GM11168 (cell line): ENCODE data around the gene FGFR4.

Experiments
- in situ Hi-C: fragments of 300-500 bp; cut with MboI; formaldehyde crosslinking; loops from one replicate; pipeline ENCODE4 v1.12.0; 2022; ENCODE audit warnings: low sequenced_read_pairs; ENCODE audit not compliant: unreplicated experiment

FGFR4 gene

DNA sequence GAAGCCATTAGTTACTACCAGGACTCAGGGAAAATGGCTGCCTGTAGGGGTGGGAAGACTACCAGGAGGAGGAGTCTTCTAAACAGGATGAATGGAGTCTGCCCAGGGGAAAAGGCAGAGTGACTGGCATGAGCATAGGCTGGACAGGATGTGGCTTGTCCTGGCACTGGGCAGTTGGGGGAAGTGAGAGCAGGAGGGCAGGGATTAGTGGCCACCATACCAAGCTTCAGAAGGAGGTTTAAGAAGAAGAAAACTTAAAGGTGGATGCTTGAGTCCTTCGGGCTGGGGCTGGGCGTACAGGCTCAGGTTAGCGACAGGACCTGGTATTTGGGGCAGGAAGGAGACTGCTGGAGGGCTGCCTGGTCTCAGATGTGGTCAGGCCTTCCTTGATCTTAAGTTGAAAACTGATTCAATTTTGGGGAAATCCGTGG is 41.9 kb downstream of the FGFR4 start:
- in situ Hi-C loops, result no loop called here

DNA sequence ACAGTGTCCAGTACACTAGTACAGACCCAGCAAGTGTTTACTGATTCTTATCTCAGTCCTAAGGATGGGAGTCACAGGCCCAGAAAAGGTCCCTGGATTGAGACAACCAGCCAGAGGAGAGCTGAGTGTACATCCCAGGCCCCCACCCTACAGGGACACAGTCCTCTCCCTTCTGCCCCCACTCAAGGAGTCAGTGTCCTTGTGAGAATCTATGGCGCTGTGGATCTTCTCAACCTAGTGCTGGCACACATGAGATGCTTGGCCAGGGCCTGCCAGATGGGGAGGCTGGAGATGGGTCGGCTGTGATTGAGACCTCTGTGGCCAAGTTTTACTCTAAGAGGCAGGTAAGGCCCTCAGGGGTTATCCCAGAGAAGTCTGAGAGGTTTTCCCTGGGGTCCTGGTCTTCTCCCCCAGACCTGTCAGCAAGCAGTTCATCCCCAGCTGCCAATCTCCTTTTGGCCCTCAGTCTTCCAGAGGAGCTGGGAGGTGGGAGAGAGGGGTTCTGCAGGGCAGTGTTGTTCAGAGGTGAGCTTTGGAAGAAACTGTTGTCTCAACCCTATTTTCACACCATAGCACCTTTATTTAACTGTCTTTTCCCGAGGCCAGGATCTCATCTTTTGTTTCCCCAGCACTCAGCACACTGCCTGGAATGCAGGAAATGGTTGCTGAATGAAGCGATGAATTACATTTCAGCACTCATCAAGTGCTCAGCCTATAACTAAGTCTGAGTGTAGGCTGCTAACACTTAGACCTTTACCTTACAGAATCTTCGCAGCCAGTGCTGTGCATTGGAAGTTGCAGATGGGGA is 43.7 kb downstream of the FGFR4 start:
- in situ Hi-C loops, result no loop called here

DNA sequence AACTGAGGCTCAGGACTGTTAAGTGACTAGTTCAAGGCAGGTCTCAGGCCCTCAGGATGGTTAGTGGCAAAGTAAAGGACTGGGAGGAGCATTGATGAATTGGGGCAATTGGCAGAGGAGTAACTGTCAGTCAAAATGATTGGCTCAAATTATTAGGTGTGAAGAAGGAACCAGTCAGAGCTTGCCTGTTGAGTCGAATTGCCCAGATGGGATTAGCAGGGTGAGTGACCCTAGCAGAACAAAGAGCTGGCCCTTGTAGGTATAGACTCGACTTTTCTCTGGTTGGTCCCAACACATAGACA is 44.3 kb downstream of the FGFR4 start:
- in situ Hi-C loops, result no loop called here

DNA sequence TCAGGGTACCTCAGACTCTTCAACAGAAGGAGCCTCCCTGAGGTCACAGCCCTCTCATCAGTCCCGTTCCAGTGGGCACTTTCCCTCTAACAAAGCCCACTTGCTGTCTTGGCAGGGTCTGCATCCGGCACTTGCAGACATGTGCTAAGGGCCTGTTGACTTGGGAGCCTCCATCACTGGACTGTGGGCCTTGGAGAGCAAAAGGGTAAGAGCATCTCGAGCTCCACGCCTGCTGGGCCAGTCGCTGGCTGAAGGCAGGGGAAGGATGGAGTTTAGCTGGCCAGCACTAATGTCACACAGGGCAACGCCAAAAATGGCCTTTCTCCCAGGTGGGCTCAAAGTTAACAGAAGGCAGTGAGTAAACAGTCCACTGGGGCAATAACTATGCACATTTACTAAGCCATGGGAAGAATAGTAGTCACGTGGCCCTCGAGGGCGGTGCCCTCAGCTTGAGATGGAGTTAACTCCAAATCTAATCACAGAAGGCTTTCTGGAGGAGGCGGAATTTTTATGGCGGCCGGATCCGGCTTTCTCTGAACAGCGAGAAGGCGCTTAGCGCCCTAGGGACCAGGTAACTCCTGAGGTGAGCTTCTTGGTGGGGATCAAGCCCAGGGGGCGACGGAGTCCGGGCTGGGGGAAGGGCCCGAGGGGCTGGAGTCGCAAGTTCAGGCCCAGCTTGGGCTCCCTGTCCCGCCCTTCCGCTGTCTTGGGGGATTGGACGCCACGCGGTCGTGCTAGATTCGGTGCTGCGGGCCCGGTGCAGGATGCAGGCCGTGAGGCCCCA is 44.8 kb downstream of the FGFR4 start:
- in situ Hi-C loops, result no loop called here

- in situ Hi-C loops, result no loop called here
These were observed 45.7 kb downstream of the FGFR4 start for GRCh38 chr5:177132136-177133095.

- in situ Hi-C loops, result no loop called here
These were observed 46.6 kb downstream of the FGFR4 start, which contains the start of gene NSD1 for GRCh38 chr5:177133096-177133852. NSD1 (plus strand) TSS chr5:177133773; CDS start chr5:177135104, 1,331 bp downstream.

- in situ Hi-C loops, result no loop called here
These were observed 47.4 kb downstream of the FGFR4 start for GRCh38 chr5:177133853-177134696.

DNA sequence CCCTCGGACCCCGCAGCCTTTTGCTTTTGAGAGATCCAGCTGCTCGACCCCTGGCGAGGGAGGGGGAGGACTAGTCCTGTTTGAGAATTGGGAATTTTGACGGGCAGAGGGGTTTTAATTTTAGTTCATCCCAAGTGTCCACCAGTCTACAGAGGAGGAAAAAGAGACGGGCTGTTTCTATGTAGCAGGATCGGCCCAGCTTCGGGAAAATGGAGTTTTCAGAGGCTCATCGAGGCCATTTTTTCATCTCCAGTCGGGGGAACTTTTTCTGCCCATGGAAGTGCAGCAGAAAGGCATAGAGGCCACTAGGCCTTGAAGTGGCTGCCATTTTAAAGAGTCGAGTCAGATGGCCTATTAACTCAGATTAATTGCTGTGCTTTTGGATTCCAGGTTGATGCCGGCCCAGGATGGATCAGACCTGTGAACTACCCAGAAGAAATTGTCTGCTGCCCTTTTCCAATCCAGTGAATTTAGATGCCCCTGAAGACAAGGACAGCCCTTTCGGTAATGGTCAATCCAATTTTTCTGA is 48.0 kb downstream of the FGFR4 start:
- in situ Hi-C loops, result no loop called here

DNA sequence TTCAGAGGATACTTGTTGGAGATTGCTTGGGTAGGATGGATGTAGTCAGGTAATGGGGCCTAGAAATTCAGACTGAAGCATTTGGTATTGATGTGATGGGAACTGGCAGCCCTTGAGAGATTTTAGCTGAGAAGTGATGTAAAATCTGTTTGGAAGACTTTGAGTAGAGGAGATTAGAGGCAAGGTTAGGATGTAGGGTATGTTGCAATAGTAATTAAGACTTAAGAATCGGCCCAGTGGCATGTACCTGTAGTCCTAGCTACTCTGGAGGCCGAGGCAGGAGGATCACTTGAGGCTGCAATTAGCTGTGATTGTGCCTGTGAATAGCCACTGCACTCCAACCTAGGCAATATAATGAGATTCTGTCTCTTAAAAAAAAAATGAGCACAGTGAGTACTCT is 53.6 kb downstream of the FGFR4 start:
- in situ Hi-C loops, result no loop called here

GRCh38 chr5:177141496-177141895 is 54.8 kb downstream of the FGFR4 start:
- in situ Hi-C loops, result no loop called here

- in situ Hi-C loops, result no loop called here
These were observed 55.4 kb downstream of the FGFR4 start for GRCh38 chr5:177142098-177142611.

DNA sequence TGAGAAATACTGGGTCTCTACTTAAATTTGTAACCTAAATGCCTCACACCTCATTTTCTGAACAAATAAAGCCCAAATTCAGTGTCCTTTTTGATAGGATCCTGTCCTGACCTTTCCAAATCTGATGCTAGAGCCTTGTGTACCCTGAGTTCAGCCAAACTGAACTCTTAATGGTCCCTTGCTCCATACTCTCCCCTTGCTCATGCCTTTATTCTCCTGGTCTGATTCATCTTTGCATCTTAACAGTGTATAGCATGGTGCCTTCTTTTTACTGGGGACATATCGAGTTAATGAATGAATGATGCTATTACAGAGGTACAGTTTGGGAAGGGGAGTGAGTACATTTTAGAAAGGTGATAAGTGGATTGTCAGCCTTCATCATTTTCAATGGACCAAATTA is 56.1 kb downstream of the FGFR4 start:
- in situ Hi-C loops, result no loop called here

DNA sequence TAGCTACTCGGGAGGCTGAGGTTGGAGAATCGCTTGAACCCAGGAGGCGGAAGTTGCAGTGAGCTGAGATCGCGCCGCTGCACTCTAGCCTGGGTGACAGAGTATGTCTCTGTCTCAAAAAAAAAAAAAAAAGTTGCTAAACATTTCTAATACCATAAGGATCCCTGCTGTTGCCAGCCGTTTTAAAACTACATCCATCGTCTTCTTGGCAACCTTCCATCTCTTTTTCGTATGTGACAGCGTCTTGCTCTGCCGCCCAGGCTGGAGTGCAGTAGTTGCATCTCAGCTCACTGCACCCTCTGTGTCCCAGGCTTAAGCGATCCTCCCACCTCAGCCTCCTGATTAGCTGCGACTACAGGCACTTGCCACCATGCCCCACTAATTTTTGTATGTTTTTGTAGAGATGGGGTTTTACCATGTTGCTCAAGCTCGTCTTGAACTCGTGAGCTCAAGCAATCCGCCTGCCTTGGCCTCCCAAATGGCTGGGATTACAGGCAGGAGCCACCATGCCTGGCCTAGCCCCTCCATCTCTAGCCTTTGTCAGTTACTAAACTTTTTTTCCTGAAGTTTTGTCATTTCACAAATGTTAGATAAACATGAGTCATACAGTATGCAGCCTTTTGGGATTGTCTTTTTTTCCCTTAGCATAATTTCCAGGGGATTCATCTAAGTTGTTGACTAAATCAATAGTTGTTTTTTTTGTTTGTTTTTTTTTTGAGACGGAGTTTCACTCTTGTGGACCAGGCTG is 60.4 kb downstream of the FGFR4 start:
- in situ Hi-C loops, result no loop called here
